Large intestine (tissue), 3 donors: ENCODE results near the gene TSPAN6. TPM values are rescaled to one million over a fixed set of nuclear protein-coding genes. Genes with fewer than 3 reads are reported as not detected.

Source experiments
- DNase-seq, 2 donors: peaks; one replicate each; pipeline versions ENCODE4 v3.0.0 to v3.0.0-alpha.2; 2013
- H3K27ac ChIP-seq: one replicate; pipeline ENCODE4 v1.5.1; 2013; ENCODE audit warnings: low read length
- H3K27me3 ChIP-seq: 2 replicates; pipeline ENCODE4 v1.6.1; 2013; ENCODE audit warnings: low read length; ENCODE audit not compliant: control insufficient read depth, insufficient read depth
- H3K36me3 ChIP-seq: 2 replicates; pipeline ENCODE4 v1.6.1; 2013; ENCODE audit warnings: low read length; ENCODE audit not compliant: control insufficient read depth, insufficient read depth
- H3K4me1 ChIP-seq: one replicate; pipeline ENCODE4 v1.6.1; 2013; ENCODE audit warnings: low read length; ENCODE audit not compliant: control insufficient read depth, insufficient read depth
- H3K4me3 ChIP-seq: one replicate; pipeline ENCODE4 v1.5.1; 2013; ENCODE audit warnings: low read length
- H3K9me3 ChIP-seq: one replicate; pipeline ENCODE4 v1.6.1; 2013; ENCODE audit warnings: mild to moderate bottlenecking, low read depth, low read length, moderate library complexity; ENCODE audit not compliant: control insufficient read depth
- WGBS: methylation state at CpG from one replicate; pipeline ENCODE4 v1.1.5; 2013; ENCODE audit warnings: low lambda C conversion rate; ENCODE audit not compliant: insufficient coverage; 5-methylcytosine and 5-hydroxymethylcytosine counted together
- polyA plus RNA-seq: library from polyadenylated mRNA; unstranded; fragments of 120-200 nt; gene quantifications from one replicate; pipeline ENCODE4 v1.2.1, GENCODE V29; 2013

Gene TSPAN6
- polyA plus RNA-seq, 1 donor: 115 TPM

DNA sequence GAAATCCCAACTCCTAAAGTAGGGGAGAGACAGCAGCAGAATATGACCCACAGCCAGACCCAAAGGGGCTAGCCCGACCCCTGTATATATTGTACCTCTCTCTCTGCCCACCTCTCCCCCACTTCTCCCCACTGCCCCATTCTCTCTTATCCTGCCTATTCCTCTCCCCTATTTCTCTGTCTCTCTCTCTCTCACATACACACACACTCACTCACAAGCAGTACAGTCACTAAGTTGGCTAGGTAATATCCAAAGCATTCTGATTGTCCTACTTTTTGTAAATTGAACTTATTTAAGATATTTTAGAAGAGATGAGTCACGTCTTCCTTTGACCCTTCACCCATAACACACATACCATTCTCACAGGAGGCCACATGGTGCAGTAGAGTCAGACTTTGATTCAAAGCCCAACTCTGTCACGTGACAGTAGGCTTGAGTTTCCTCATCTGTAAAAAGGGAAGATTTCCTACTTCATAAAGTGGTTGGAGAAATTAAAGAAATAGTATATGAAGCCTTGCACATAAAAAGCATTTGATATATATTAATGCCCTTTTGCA lies 36.9 kb upstream of the TSPAN6 start:
- Histone ChIP-seq H3K9me3 (no peaks in the 10 kb centered on the region), H3K4me3 (no peak overlapping the region), H3K36me3 (no peaks in the 10 kb centered on the region), H3K27ac (no peak overlapping the region), H3K27me3 (no peaks in the 10 kb centered on the region), H3K4me1 (peaks cover 10% of the 10 kb centered on the region)
- WGBS: no CpG with 5 or more reads among the region's 3 CpGs
- DNase-seq: no peak

DNA sequence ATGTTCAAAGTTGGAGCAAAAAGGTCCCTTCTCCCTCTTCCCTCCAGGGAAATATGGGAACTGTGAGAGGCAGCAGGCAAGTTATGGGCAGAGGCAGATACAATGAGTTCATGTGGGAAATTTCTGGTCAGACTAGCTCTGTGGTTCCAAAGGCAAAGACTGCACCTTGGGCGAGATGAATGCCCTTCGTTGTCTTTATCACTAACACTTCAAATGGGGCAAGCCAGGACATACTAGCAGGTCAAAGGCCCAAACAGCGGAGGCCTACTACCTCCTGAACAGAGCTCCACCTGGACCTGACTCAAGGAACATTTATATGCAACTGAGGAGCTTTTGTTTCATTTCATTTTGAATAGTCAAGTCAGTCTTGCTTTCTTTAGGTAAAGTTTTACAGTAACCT lies 36.4 kb upstream of the TSPAN6 start:
- DNase-seq: peak in 1 of 2 donors; percentile 61
- Histone ChIP-seq H3K27me3 (no peaks in the 10 kb centered on the region), H3K4me1 (peaks cover 10% of the 10 kb centered on the region), H3K36me3 (no peaks in the 10 kb centered on the region), H3K9me3 (no peaks in the 10 kb centered on the region), H3K27ac (no peak overlapping the region), H3K4me3 (no peak overlapping the region)
- WGBS: no CpG with 5 or more reads among the region's 3 CpGs

GRCh38 chrX:100663642-100664041 lies 27.0 kb upstream of the TSPAN6 start:
- no peak for DNase-seq
- no peak overlapping the region for H3K4me3 ChIP-seq
- WGBS: no CpG with 5 or more reads among the region's 2 CpGs
- peaks cover 24% of the 10 kb centered on the region for H3K4me1 ChIP-seq
- no peaks in the 10 kb centered on the region for H3K9me3 ChIP-seq
- peaks cover 5% of the 10 kb centered on the region for H3K36me3 ChIP-seq
- no peaks in the 10 kb centered on the region for H3K27me3 ChIP-seq
- peak overlapping the region; percentile 35 for H3K27ac ChIP-seq

DNA sequence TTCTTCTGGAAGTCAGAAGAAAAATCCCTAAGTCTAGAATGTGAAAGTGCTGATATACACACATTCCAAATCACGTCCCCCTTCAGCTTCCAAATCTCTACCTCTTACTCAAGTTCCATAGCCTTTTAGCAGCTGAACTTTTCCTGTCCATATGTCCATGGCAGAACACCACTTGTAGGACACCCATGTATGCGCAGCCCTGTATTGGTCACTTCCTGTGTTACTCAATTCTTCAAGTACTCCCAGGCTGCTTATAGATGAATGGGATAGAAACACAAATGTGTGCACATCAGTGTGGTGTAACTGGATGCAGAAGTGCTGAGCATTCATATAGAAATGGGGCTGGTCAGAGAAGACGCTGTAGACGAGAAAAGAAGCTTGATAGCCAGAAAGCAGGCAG lies 26.2 kb upstream of the TSPAN6 start:
- WGBS: no CpG with 5 or more reads among the region's 4 CpGs

DNA sequence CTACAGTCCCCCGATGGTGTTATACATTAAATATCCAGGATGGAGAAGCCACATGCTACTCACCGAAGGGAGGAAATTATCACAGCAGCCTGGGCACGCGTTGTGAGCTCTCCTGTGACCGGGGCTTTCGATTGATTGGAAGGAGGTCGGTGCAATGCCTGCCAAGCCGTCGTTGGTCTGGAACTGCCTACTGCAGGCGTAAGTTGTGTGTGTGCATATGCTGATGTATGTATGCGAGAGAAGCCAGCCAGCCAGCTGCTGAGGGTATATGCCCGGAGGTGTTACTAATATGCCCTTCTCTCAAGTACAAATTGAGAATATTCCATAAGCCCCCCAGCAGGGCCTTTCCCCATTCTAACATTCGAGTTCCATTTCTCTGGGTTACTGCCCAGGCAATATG lies 25.6 kb upstream of the TSPAN6 start:
- no peak for DNase-seq
- Histone ChIP-seq H3K27ac (no peak overlapping the region), H3K36me3 (peaks cover 5% of the 10 kb centered on the region), H3K27me3 (no peaks in the 10 kb centered on the region), H3K4me3 (no peak overlapping the region), H3K9me3 (no peaks in the 10 kb centered on the region), H3K4me1 (peaks cover 24% of the 10 kb centered on the region)
- no CpG with 5 or more reads among the region's 13 CpGs for WGBS

More for the DNA sequence above, 26.2 kb upstream of the TSPAN6 start:
- Histone ChIP-seq H3K36me3 (peaks cover 5% of the 10 kb centered on the region), H3K27ac (no peak overlapping the region), H3K4me3 (no peak overlapping the region), H3K4me1 (peaks cover 24% of the 10 kb centered on the region), H3K9me3 (no peaks in the 10 kb centered on the region), H3K27me3 (no peaks in the 10 kb centered on the region)
- peak in 1 of 2 donors; percentile 29 for DNase-seq

- Histone ChIP-seq H3K9me3 (no peaks in the 10 kb centered on the region), H3K27me3 (no peaks in the 10 kb centered on the region), H3K27ac (peak overlapping the region; percentile 85), H3K4me3 (no peak overlapping the region), H3K4me1 (peaks cover 24% of the 10 kb centered on the region), H3K36me3 (peaks cover 3% of the 10 kb centered on the region)
- WGBS: no CpG with 5 or more reads among the region's 4 CpGs
- DNase-seq: peak in 1 of 2 donors; percentile 72
Observed at GRCh38 chrX:100659431-100660137, 23.0 kb upstream of the TSPAN6 start.

DNA sequence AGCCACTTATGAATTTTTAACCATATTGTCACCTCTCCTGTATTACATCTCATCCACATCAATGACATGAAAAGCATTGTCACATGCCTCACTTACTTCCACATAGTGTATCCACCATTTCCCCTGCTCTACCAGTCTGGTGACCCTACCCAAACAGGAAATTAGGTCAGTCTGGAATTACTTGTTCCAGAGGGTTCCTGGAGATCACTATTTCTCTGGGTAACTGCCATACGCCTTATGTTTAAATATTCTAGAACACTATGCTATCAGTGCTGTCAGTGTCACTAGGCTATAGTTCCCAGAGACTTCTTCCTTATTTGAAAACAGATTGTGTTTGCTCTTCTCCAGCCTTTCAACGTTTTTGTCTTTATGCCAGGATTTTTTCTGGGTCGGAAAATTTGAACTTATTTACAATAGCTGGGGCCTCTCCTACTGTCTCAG lies 22.4 kb upstream of the TSPAN6 start:
- Histone ChIP-seq H3K9me3 (no peaks in the 10 kb centered on the region), H3K27ac (peak overlapping the region; percentile 85), H3K4me3 (no peak overlapping the region), H3K36me3 (peaks cover 3% of the 10 kb centered on the region), H3K4me1 (peaks cover 24% of the 10 kb centered on the region), H3K27me3 (no peaks in the 10 kb centered on the region)
- DNase-seq: peak in 1 of 2 donors; percentile 34
- no CpG with 5 or more reads among the region's 3 CpGs for WGBS

DNA sequence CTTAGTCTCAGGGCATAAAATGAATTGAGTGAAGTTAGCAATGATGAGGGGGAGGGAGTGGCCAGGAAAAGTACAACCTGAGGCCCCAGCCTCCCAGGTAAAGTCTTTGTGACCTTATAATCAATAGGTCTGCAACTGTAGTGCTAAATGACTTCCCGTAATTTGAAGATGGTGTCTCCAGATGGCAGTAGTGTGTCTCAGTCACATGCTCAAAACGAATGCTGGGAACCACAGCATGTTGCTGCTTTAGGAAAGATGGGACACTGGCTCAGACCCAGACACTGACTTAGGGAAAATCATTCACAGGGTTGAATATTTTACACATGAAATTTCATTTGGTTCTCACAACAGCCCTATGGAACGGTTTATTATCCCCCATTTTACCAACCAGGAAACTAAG lies 17.7 kb upstream of the TSPAN6 start:
- H3K27me3 ChIP-seq: no peaks in the 10 kb centered on the region
- peak overlapping the region; percentile 61 for H3K27ac ChIP-seq
- H3K36me3 ChIP-seq: no peaks in the 10 kb centered on the region
- H3K4me3 ChIP-seq: no peak overlapping the region
- no peaks in the 10 kb centered on the region for H3K9me3 ChIP-seq
- WGBS: no CpG with 5 or more reads among the region's 3 CpGs
- H3K4me1 ChIP-seq: peaks cover 16% of the 10 kb centered on the region
- DNase-seq: peak in 1 of 2 donors; percentile 58

- Histone ChIP-seq H3K36me3 (no peaks in the 10 kb centered on the region), H3K4me3 (no peak overlapping the region), H3K9me3 (no peaks in the 10 kb centered on the region), H3K27ac (no peak overlapping the region), H3K4me1 (peaks cover 31% of the 10 kb centered on the region), H3K27me3 (no peaks in the 10 kb centered on the region)
- DNase-seq: no peak
- no CpG with 5 or more reads among the region's 2 CpGs for WGBS
Observed at GRCh38 chrX:100652266-100652665, 15.7 kb upstream of the TSPAN6 start.

DNA sequence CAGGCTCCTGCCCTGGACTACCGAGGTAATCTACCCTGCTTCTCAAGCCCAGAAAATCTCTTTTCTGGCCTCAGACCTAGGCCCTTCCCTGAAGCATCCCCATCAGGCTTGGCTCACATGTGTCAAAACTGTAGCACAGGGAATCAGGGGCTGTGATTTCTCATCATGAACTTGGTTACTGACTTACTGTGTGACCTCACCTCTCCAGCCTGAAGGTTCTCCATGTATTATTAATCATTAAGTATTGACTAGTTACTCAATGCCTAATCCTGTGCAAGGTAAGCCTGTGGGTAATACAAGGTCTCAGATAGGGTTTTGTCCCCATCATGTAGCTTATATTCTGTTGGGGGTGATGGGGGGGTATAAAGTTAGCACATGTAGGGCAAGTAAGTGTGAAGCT lies 14.2 kb upstream of the TSPAN6 start:
- H3K36me3 ChIP-seq: no peaks in the 10 kb centered on the region
- H3K9me3 ChIP-seq: no peaks in the 10 kb centered on the region
- DNase-seq: peak in 1 of 2 donors; percentile 54
- no peaks in the 10 kb centered on the region for H3K27me3 ChIP-seq
- peak overlapping the region; percentile 87 for H3K27ac ChIP-seq
- no peak overlapping the region for H3K4me3 ChIP-seq
- WGBS: no CpG with 5 or more reads among the region's 1 CpG
- peaks cover 37% of the 10 kb centered on the region for H3K4me1 ChIP-seq
